Gastrocnemius medialis (tissue), 4 donors: ENCODE data around the gene ACYP2.

ENCODE experiments used
- POLR2A ChIP-seq, 2 donors: fragments of 450-650 bp; IDR thresholded peaks; one replicate each; pipeline ENCODE4 v1.6.1; 2017; ENCODE audit warnings: antibody characterized with exemption in 2 of 2, mild to moderate bottlenecking in 2 of 2, moderate library complexity in 2 of 2
- TF ChIP-seq, protein P1 (sequence below), 5 experiments: fragments of 450-650 bp in 3 of 5; fragments of 200-600 bp in 2 of 5; sonication (generic) in 2 of 5; IDR thresholded peaks in 4 of 5; conservative IDR thresholded peaks in 1 of 5; 1 replicate in 4 of 5; 2 replicates in 1 of 5; pipeline ENCODE4 v1.5.1; 2016 to 2019; ENCODE audit warnings: antibody characterized with exemption in 5 of 5, mild to moderate bottlenecking in 3 of 5, moderate library complexity in 3 of 5

DNA sequence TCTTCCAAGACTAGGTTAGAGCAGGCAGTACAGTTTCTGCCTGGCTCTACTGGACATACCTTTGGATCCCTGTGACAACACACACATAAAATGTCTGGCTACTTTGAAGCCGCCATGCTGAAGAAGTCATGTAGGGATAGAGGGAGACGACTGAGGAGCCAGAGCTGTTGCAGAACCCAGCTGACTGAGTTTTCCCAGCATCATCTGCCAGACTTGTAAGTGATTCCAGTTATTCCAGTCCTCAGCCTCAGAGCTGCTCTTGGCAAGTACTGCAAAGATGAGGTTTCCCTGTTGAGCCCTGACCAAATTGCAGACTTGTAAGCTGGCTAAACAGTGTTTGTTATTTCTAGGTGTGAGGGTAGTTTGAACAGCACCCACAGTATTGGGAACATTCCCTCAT lies 172.1 kb downstream of the ACYP2 start:
- TF ChIP-seq, protein P1, sequence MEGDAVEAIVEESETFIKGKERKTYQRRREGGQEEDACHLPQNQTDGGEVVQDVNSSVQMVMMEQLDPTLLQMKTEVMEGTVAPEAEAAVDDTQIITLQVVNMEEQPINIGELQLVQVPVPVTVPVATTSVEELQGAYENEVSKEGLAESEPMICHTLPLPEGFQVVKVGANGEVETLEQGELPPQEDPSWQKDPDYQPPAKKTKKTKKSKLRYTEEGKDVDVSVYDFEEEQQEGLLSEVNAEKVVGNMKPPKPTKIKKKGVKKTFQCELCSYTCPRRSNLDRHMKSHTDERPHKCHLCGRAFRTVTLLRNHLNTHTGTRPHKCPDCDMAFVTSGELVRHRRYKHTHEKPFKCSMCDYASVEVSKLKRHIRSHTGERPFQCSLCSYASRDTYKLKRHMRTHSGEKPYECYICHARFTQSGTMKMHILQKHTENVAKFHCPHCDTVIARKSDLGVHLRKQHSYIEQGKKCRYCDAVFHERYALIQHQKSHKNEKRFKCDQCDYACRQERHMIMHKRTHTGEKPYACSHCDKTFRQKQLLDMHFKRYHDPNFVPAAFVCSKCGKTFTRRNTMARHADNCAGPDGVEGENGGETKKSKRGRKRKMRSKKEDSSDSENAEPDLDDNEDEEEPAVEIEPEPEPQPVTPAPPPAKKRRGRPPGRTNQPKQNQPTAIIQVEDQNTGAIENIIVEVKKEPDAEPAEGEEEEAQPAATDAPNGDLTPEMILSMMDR (IDR thresholded peaks at IDR 0.05 in 4 of 5, conservative IDR thresholded peaks at IDR 0.05 in 1 of 5): no peak
- no peak for TF ChIP-seq POLR2A (IDR thresholded peaks at IDR 0.05)
